A549 (cell line): ENCODE results near the gene RELL1. TPM values are rescaled to one million over a fixed set of nuclear protein-coding genes. Genes with fewer than 3 reads are reported as not detected.

ENCODE experiments used
- ATAC-seq, 2 experiments: fragments of 200-7000 bp in 1 of 2; fragments of >200 bp in 1 of 2; cut with Nextera tagmentation in 1 of 2; cut with Tn5 transposase in 1 of 2; 3 replicates each; pipeline versions ENCODE4 v1.8.0 to v1.9.1; 2018 to 2020; ENCODE audit warnings: mild to moderate bottlenecking in 1 of 2, moderate library complexity in 1 of 2
- CTCF ChIA-PET: fragments of 300-600 bp; sonication (Branson Sonifier 250); formaldehyde crosslinking; extraction: SDS; loops from one replicate; lab custom pipeline; 2021; ENCODE audit warnings: antibody characterized with exemption, inconsistent platforms; lab: Yijun Ruan, JAX
- POLR2A ChIA-PET: fragments of 350-600 bp; formaldehyde crosslinking; extraction: SDS; loops from one replicate; lab custom pipeline; 2021; ENCODE audit warnings: antibody characterized with exemption, inconsistent platforms; lab: Yijun Ruan, JAX
- DNase-seq, 2 experiments: peaks; one replicate each; pipeline versions ENCODE4 v3.0.0 to v3.0.0-alpha.2; 2011 to 2016; ENCODE audit warnings: low read depth in 1 of 2, low spot score in 1 of 2
- FAIRE-seq: peaks from 2 replicates; lab custom pipeline; 2011; peaks lifted over from hg19 to GRCh38; lab: Jason Lieb, UNC
- H3K27ac ChIP-seq, 2 experiments: fragments of >200 bp; sonication (Bioruptor Twin); formaldehyde crosslinking; 3 replicates each; pipeline ENCODE4 v1.5.1; 2016 to 2017
- H3K4me1 ChIP-seq: fragments of >200 bp; sonication (Bioruptor Twin); formaldehyde crosslinking; 3 replicates; pipeline ENCODE4 v1.6.1; 2016
- H3K4me2 ChIP-seq: fragments of >200 bp; sonication (Bioruptor Twin); formaldehyde crosslinking; 3 replicates; pipeline ENCODE4 v1.6.1; 2016
- H3K4me3 ChIP-seq: fragments of >200 bp; sonication (Bioruptor Twin); formaldehyde crosslinking; 3 replicates; pipeline ENCODE4 v1.5.1; 2016
- H3K9me3 ChIP-seq: fragments of >200 bp; sonication (Bioruptor Twin); formaldehyde crosslinking; 3 replicates; pipeline ENCODE4 v1.6.1; 2016
- ATOH8 ChIP-seq: fragments of 250-450 bp; sonication (Bioruptor Pico); IDR thresholded peaks from 2 replicates; pipeline ENCODE4 v1.5.0; 2020; ENCODE audit warnings: low read depth, mild to moderate bottlenecking, moderate library complexity
- BCL3 ChIP-seq: fragments of >200 bp; sonication (Bioruptor Twin); formaldehyde crosslinking; IDR thresholded peaks from 3 replicates; pipeline ENCODE4 v1.6.1; 2016
- CBX8 ChIP-seq: fragments of 200-600 bp; sonication (generic); IDR thresholded peaks from 2 replicates; pipeline ENCODE4 v1.6.1; 2016
- CEBPB ChIP-seq, 2 experiments: fragments of >200 bp in 1 of 2; sonication (Bioruptor Twin) in 1 of 2; formaldehyde crosslinking in 1 of 2; IDR thresholded peaks; 2 replicates each; pipeline ENCODE4 v1.6.1; 2012 to 2016
- CTCF ChIP-seq: fragments of >200 bp; sonication (Bioruptor Twin); formaldehyde crosslinking; IDR thresholded peaks from 3 replicates; pipeline ENCODE4 v1.5.1; 2016
- E2F6 ChIP-seq: IDR thresholded peaks from 2 replicates; pipeline ENCODE4 v1.6.1; 2012; ENCODE audit warnings: low read depth, borderline replicate concordance
- ESRRA ChIP-seq: fragments of 150-350 bp; IDR thresholded peaks from 2 replicates; pipeline ENCODE4 v1.6.1; 2014; ENCODE audit warnings: mild to moderate bottlenecking, low read length, borderline replicate concordance
- FOXS1 ChIP-seq: fragments of 250-450 bp; sonication (Bioruptor Pico); IDR thresholded peaks from 2 replicates; pipeline ENCODE4 v1.5.0; 2020; ENCODE audit warnings: mild to moderate bottlenecking, moderate library complexity
- HES2 ChIP-seq: fragments of >200 bp; sonication (Bioruptor Twin); formaldehyde crosslinking; IDR thresholded peaks from 2 replicates; pipeline ENCODE4 v1.6.1; 2016
- HEYL ChIP-seq: fragments of 250-450 bp; sonication (Bioruptor Pico); IDR thresholded peaks from 2 replicates; pipeline ENCODE4 v1.8.0; 2021; ENCODE audit warnings: mild to moderate bottlenecking, moderate library complexity
- HMGXB4 ChIP-seq: fragments of 250-450 bp; sonication (Bioruptor Pico); IDR thresholded peaks from 2 replicates; pipeline ENCODE4 v1.5.0; 2021; ENCODE audit warnings: mild to moderate bottlenecking, moderate library complexity, borderline replicate concordance
- KDM1A ChIP-seq: fragments of 200-600 bp; sonication (generic); IDR thresholded peaks from 2 replicates; pipeline ENCODE4 v1.6.1; 2016; ENCODE audit warnings: low read depth, mild to moderate bottlenecking
- MAZ ChIP-seq: fragments of 150-350 bp; IDR thresholded peaks from 2 replicates; pipeline ENCODE4 v1.6.1; 2014; ENCODE audit warnings: antibody characterized with exemption, low read depth, low read length, borderline replicate concordance
- MYC ChIP-seq: IDR thresholded peaks from 2 replicates; pipeline ENCODE4 v1.6.1; 2012; ENCODE audit warnings: mild to moderate bottlenecking, inconsistent platforms, low read length, improper control_type of control experiment, borderline replicate concordance
- NPAS2 ChIP-seq: fragments of 250-450 bp; sonication (Bioruptor Pico); IDR thresholded peaks from 2 replicates; pipeline ENCODE4 v1.8.0; 2022; ENCODE audit warnings: mild to moderate bottlenecking, moderate library complexity, borderline replicate concordance
- NR3C1 ChIP-seq: fragments of >200 bp; sonication (Bioruptor Twin); formaldehyde crosslinking; IDR thresholded peaks from 3 replicates; pipeline ENCODE4 v1.6.1; 2017
- PHF8 ChIP-seq: fragments of 200-600 bp; sonication (generic); IDR thresholded peaks from 2 replicates; pipeline ENCODE4 v1.6.1; 2016; ENCODE audit warnings: low read depth, mild to moderate bottlenecking, antibody characterized with exemption, moderate library complexity, borderline replicate concordance
- RAD21 ChIP-seq, 2 experiments: fragments of >200 bp in 1 of 2; sonication (Bioruptor Twin) in 1 of 2; formaldehyde crosslinking in 1 of 2; IDR thresholded peaks in 1 of 2; conservative IDR thresholded peaks in 1 of 2; 2 replicates in 1 of 2; 3 replicates in 1 of 2; pipeline ENCODE4 v1.6.1; 2012 to 2018; ENCODE audit warnings: inconsistent platforms in 1 of 2
- REST ChIP-seq: fragments of 200-600 bp; sonication (generic); IDR thresholded peaks from 2 replicates; pipeline ENCODE4 v1.6.1; 2016; ENCODE audit warnings: antibody characterized with exemption, mild to moderate bottlenecking, moderate library complexity
- SREBF2 ChIP-seq: fragments of 450-650 bp; IDR thresholded peaks from 2 replicates; pipeline ENCODE4 v1.6.1; 2014; ENCODE audit warnings: mild to moderate bottlenecking, moderate library complexity
- TFCP2L1 ChIP-seq: fragments of 250-450 bp; sonication (Bioruptor Pico); IDR thresholded peaks from 2 replicates; pipeline ENCODE4 v1.5.0; 2021; ENCODE audit warnings: mild to moderate bottlenecking
- ZC3H11A ChIP-seq: fragments of 450-650 bp; IDR thresholded peaks from 2 replicates; pipeline ENCODE4 v1.6.1; 2014; ENCODE audit warnings: antibody characterized with exemption, mild to moderate bottlenecking
- WGBS: methylation state at CpG from one replicate; pipeline ENCODE4 v1.1.6; 2017; ENCODE audit errors: missing lambda C conversion rate; 5-methylcytosine and 5-hydroxymethylcytosine counted together
- polyA plus RNA-seq, 4 experiments: library from polyadenylated mRNA; depleted of rRNA in 3 of 4; stranded (reverse); fragments of >200 nt; fragmentation: RNase III in 1 of 4; extraction: RNeasy Plus Mini Kit Qiagen cat#74134 plus additional on column Dnase treatment in 1 of 4; gene quantifications; 2 replicates in 3 of 4; 3 replicates in 1 of 4; pipeline ENCODE4 v1.2.3, GENCODE V29; 2011 to 2017

RELL1 gene
- polyA plus RNA-seq, 2 of the 4 experiments (the other 2 are of a cell fraction), result 5.0 to 9.6 TPM

GRCh38 chr4:37586194-37586593, 100.0 kb downstream of the RELL1 start:
- Histone ChIP-seq H3K4me2 (no peak overlapping the region), H3K4me3 (no peak overlapping the region), H3K9me3 (no peaks in the 10 kb centered on the region), H3K27ac (no peak overlapping the region)
- POLR2A ChIA-PET, result no interaction called here
- CTCF ChIA-PET, result no interaction called here
- 29% methylated on average over 6 of the region's 6 CpGs for WGBS
- no peak for TF ChIP-seq MYC
- TF ChIP-seq REST, result peak; percentile 30; the same call in 1 of the 2 replicates
- TF ChIP-seq, all 56 proteins: peak for 1
- H3K4me1 ChIP-seq, result no peaks in the 10 kb centered on the region
- DNase-seq (no peak), ATAC-seq (no peak), FAIRE-seq (no peak)

- WGBS, result 76% methylated on average over 9 of the region's 9 CpGs
- H3K9me3 ChIP-seq, result no peaks in the 10 kb centered on the region
- no peak overlapping the region for H3K27ac ChIP-seq
- FAIRE-seq (no peak), DNase-seq (no peak), ATAC-seq (no peak)
- POLR2A ChIA-PET, result no interaction called here
- H3K4me2 ChIP-seq, result no peak overlapping the region
- no peak overlapping the region for H3K4me3 ChIP-seq
- CTCF ChIA-PET, result interaction anchor here (0.7 kb wide), 1 partner anchor 213 kb away, joined by 3 read pairs; no protein-coding TSS in a partner anchor
- TF ChIP-seq CBX8 (no peak), CEBPB (IDR thresholded peaks at IDR 0.05) (no peak), CTCF (no peak), HMGXB4 (CRISPR knock-in tag) (no peak), RAD21 (conservative IDR thresholded peaks at IDR 0.05 in 1 of 2, IDR thresholded peaks at IDR 0.05 in 1 of 2) (no peak), HEYL (CRISPR knock-in tag) (no peak), E2F6 (no peak), MAZ (no peak), TFCP2L1 (CRISPR knock-in tag) (no peak), PHF8 (no peak), ZC3H11A (no peak), NPAS2 (CRISPR knock-in tag) (no peak), ATOH8 (CRISPR knock-in tag) (no peak), FOXS1 (CRISPR knock-in tag) (no peak), BCL3 (no peak), SREBF2 (no peak), NR3C1 (no peak), ESRRA (no peak), HES2 (no peak), KDM1A (no peak)
- no peaks in the 10 kb centered on the region for H3K4me1 ChIP-seq
Observed at GRCh38 chr4:37584493-37585060, 101.6 kb downstream of the RELL1 start.
